NT2/D1 (cell line): ENCODE data around the gene ZNF146.

Experiments used
- SUZ12 ChIP-seq: IDR thresholded peaks from 2 replicates; pipeline ENCODE4 v1.6.1; 2011; ENCODE audit not compliant: insufficient read length, insufficient read depth; ENCODE audit errors: extremely low read depth
- YY1 ChIP-seq: IDR thresholded peaks from 2 replicates; pipeline ENCODE4 v1.6.1; 2011; ENCODE audit not compliant: insufficient read length, insufficient read depth
- ZNF274 ChIP-seq: IDR thresholded peaks from 2 replicates; pipeline ENCODE4 v1.6.1; 2011; ENCODE audit warnings: mild to moderate bottlenecking, low read depth, low read length

- TF ChIP-seq YY1 (no peak), ZNF274 (no peak), SUZ12 (no peak)
Measured at GRCh38 chr19:36210497-36210896, 4.4 kb upstream of the ZNF146 start.
